HepG2 (cell line): Measurements from ENCODE around the gene PHACTR3. TPM values are rescaled to one million over a fixed set of nuclear protein-coding genes. Genes with fewer than 3 reads are reported as not detected.

ENCODE experiments used
- ATAC-seq: fragments of 200-7000 bp; cut with Tn5 transposase; 3 replicates; pipeline ENCODE4 v1.9.1; 2020; ENCODE audit warnings: mild to moderate bottlenecking, moderate library complexity
- BruUV-seq: library from RNA; stranded (reverse); fragments of 400-500 nt; replicated peaks from 2 replicates; lab custom pipeline; 2021; lab: Mats Ljungman, UMichigan
- CTCF ChIA-PET: fragments of 300-600 bp; formaldehyde crosslinking; extraction: SDS; loops from one replicate; lab custom pipeline; 2021; ENCODE audit warnings: low total read pairs, inconsistent platforms, low intra/inter-chr PET ratio; lab: Yijun Ruan, JAX
- POLR2A ChIA-PET: fragments of 350-600 bp; sonication (Branson Sonifier 250); formaldehyde crosslinking; loops from one replicate; lab custom pipeline; 2020; ENCODE audit warnings: antibody characterized with exemption, inconsistent platforms; lab: Yijun Ruan, JAX
- DNase-seq: peaks from one replicate; pipeline ENCODE4 v3.0.0-alpha.2; 2015; ENCODE audit warnings: low spot score
- FAIRE-seq: peaks from 3 replicates; lab custom pipeline; 2011; peaks lifted over from hg19 to GRCh38; lab: Jason Lieb, UNC
- H2AFZ ChIP-seq: one replicate; pipeline ENCODE4 v1.6.1; 2011; ENCODE audit warnings: low read length, inconsistent platforms
- H3K27ac ChIP-seq: fragments of 300-600 bp; 3 replicates; pipeline ENCODE4 v1.8.0; 2011; ENCODE audit warnings: mixed run types, mild to moderate bottlenecking, mixed read lengths, low read length, inconsistent platforms; ENCODE audit not compliant: insufficient read depth; ENCODE audit errors: extremely low read length
- H3K27me3 ChIP-seq, 2 experiments: fragments of 200-600 bp in 1 of 2; 2 replicates in 1 of 2; 3 replicates in 1 of 2; pipeline versions ENCODE4 v1.6.0 to v1.8.0; 2011; ENCODE audit warnings: low read length in 2 of 2, mild to moderate bottlenecking in 2 of 2, moderate library complexity in 2 of 2, inconsistent platforms in 1 of 2; ENCODE audit not compliant: insufficient read depth in 2 of 2, control insufficient read depth in 1 of 2
- H3K36me3 ChIP-seq, 2 experiments: fragments of 200-600 bp in 1 of 2; replicated peaks in 1 of 2; 2 replicates in 1 of 2; 3 replicates in 1 of 2; pipeline versions ENCODE4 v1.5.1 to v1.8.0; 2011; ENCODE audit warnings: low read length in 2 of 2, inconsistent platforms in 1 of 2; ENCODE audit not compliant: insufficient read depth in 2 of 2, control insufficient read depth in 1 of 2
- H3K4me1 ChIP-seq: 2 replicates; pipeline ENCODE4 v1.5.1; 2012; ENCODE audit warnings: low read length, inconsistent platforms; ENCODE audit not compliant: insufficient read depth
- H3K4me2 ChIP-seq: 2 replicates; pipeline ENCODE4 v1.6.0; 2011; ENCODE audit warnings: low read depth, low read length, inconsistent platforms
- H3K4me3 ChIP-seq, 3 experiments: fragments of 200-600 bp in 1 of 3; sonication (generic), shearing (Covaris generic) in 1 of 3; replicated peaks in 1 of 3; 2 replicates each; pipeline ENCODE4 v1.5.1; 2011 to 2016; ENCODE audit warnings: low read length in 3 of 3, inconsistent platforms in 2 of 3, low read depth in 2 of 3, mild to moderate bottlenecking in 2 of 3, control low read depth in 1 of 3, mixed read lengths in 1 of 3; ENCODE audit not compliant: insufficient read depth in 1 of 3
- H3K79me2 ChIP-seq: one replicate; pipeline ENCODE4 v1.6.1; 2011; ENCODE audit warnings: low read length, inconsistent platforms; ENCODE audit not compliant: insufficient read depth
- H3K9ac ChIP-seq: 2 replicates; pipeline ENCODE4 v1.6.0; 2011; ENCODE audit warnings: mild to moderate bottlenecking, low read depth, low read length, inconsistent platforms; ENCODE audit not compliant: insufficient read depth
- H3K9me3 ChIP-seq: 2 replicates; pipeline ENCODE4 v1.5.1; 2012; ENCODE audit warnings: mild to moderate bottlenecking, low read length
- H4K20me1 ChIP-seq: 2 replicates; pipeline ENCODE4 v1.6.0; 2011; ENCODE audit warnings: inconsistent platforms, mild to moderate bottlenecking, low read length, moderate library complexity; ENCODE audit not compliant: insufficient read depth
- DMAP1 ChIP-seq: IDR thresholded peaks from 2 replicates; pipeline ENCODE4 v1.6.1; 2016
- FOXK1 ChIP-seq: sonication (generic); formaldehyde crosslinking; IDR thresholded peaks from 2 replicates; pipeline ENCODE4 v1.4.0; 2020; ENCODE audit warnings: low read depth, missing genetic modification reagents, borderline replicate concordance
- NFE2 ChIP-seq: sonication (generic); formaldehyde crosslinking; IDR thresholded peaks from 2 replicates; pipeline ENCODE4 v1.4.0; 2020; ENCODE audit warnings: missing genetic modification reagents
- TCF7 ChIP-seq: sonication (generic); IDR thresholded peaks from 2 replicates; pipeline ENCODE4 v1.6.1; 2016; ENCODE audit warnings: antibody characterized with exemption, low read depth
- THYN1 ChIP-seq: sonication (generic); formaldehyde crosslinking; IDR thresholded peaks from 2 replicates; pipeline ENCODE4 v1.8.1; 2023; ENCODE audit warnings: low read depth, mild to moderate bottlenecking, moderate library complexity, missing genetic modification reagents, borderline replicate concordance
- ZFP82 ChIP-seq: sonication (generic); formaldehyde crosslinking; IDR thresholded peaks from 2 replicates; pipeline ENCODE4 v1.5.1; 2020; ENCODE audit warnings: mild to moderate bottlenecking, missing genetic modification reagents, borderline replicate concordance
- ZMYM4 ChIP-seq: sonication (generic); formaldehyde crosslinking; IDR thresholded peaks from 2 replicates; pipeline ENCODE4 v1.8.1; 2023; ENCODE audit warnings: mild to moderate bottlenecking, missing genetic modification reagents
- ZSCAN12 ChIP-seq: sonication (generic); formaldehyde crosslinking; IDR thresholded peaks from 2 replicates; pipeline ENCODE4 v1.9.0; 2021; ENCODE audit warnings: mild to moderate bottlenecking, missing genetic modification reagents
- WGBS: methylation state at CpG from one replicate; pipeline ENCODE4 v1.1.6; 2017; ENCODE audit warnings: low lambda C conversion rate; 5-methylcytosine and 5-hydroxymethylcytosine counted together
- in situ Hi-C: cut with HindIII; loops from 2 replicates; pipeline ENCODE4 v1.10.0; 2017; ENCODE audit warnings: low pct_unique_long_range_greater_than_20kb; ENCODE audit not compliant: extremely low pct_ligation_motif_present
- intact Hi-C: fragments of 100-400 bp; cut with micrococcal nuclease; formaldehyde crosslinking; loops from one replicate; pipeline ENCODE4 v1.10.0; 2022; ENCODE audit not compliant: unreplicated experiment
- polyA plus RNA-seq, 8 experiments: library from polyadenylated mRNA; depleted of rRNA in 3 of 8; stranded (reverse) in 7 of 8; unstranded in 1 of 8; fragments of >200 nt; fragmentation: Illumina TruSeq in 4 of 8; extraction: Trizol in 4 of 8; gene quantifications; 2 replicates each; pipeline versions ENCODE4 v1.2.1 to v1.2.3, GENCODE V29; 2011 to 2016; ENCODE audit warnings: low read depth in 4 of 8, missing spikeins in 1 of 8, mixed read lengths in 1 of 8; ENCODE audit not compliant: insufficient read depth in 1 of 8
- total RNA-seq, 5 experiments: library from RNA; depleted of rRNA; stranded (reverse); fragments of >200 nt; fragmentation: Illumina TruSeq; extraction: Trizol; gene quantifications; 2 replicates each; pipeline ENCODE4 v1.2.3, GENCODE V29; 2016; ENCODE audit warnings: low read depth in 1 of 5
- TF ChIP-seq, protein P1 (sequence below): sonication (generic); formaldehyde crosslinking; IDR thresholded peaks from 2 replicates; pipeline ENCODE4 v1.4.0; 2020; ENCODE audit warnings: missing genetic modification reagents, borderline replicate concordance
- TF ChIP-seq, protein P2 (sequence below): sonication (generic); formaldehyde crosslinking; IDR thresholded peaks from 2 replicates; pipeline ENCODE4 v1.5.0; 2020; ENCODE audit warnings: mild to moderate bottlenecking, missing genetic modification reagents
- TF ChIP-seq, protein P3 (sequence below): sonication (generic); formaldehyde crosslinking; IDR thresholded peaks from 2 replicates; pipeline ENCODE4 v1.9.0; 2021; ENCODE audit warnings: mild to moderate bottlenecking, missing genetic modification reagents

Gene PHACTR3
- total and polyA plus RNA-seq, 2 of the 13 experiments (the other 11 are each of a cell fraction or from before 2014, with no cell fraction given): not detected

DNA sequence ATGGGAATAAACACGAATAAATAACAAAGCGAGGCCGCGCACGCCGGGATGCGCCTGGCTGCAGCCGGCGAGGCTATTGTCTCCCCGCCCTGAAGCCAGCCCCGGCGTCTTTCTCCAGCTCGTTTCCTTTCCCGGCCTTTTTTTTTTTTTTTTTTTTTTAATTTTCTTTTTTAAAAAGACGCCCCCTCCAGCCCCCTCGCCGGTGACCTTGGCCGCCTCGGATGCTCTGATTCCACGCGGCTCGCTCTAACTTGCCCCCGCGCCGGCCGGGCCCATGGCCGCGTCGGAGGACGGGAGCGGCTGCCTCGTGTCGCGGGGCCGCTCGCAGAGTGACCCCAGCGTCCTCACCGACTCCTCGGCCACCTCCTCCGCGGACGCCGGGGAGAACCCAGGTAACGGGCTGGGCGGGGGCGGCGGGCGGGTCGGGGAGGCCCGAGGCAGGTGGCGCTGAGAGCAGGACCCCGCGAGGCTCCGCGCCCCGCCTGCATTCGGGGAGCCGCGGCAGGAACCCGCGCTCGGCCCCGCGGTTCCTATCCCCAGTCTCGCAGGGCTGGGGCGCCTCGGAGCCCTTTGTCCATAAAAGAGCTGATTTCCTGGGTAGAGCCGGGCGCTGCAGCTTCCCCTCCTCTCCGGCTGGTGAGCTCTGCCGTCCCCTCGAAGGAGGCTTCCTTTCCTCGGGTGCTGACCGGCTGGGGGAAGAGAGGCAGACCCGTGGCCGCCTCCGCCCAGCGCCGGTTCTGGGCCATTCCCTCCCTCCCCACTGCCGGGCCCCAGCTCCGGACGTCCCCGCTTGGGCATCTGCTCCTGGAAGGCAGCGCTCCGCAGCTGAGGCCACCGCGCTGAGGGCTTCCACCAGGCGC lies 631 bp downstream of the PHACTR3 start:
- Histone ChIP-seq H3K79me2 (no peaks in the 10 kb centered on the region), H3K4me1 (no peaks in the 10 kb centered on the region), H3K9me3 (no peaks in the 10 kb centered on the region), H2AFZ (no peak overlapping the region), H3K4me3 (no peak overlapping the region), H3K9ac (no peak overlapping the region), H3K27ac (no peak overlapping the region), H3K27me3 (peaks cover 3 to 62% of the 10 kb centered on the region in 2 experiments), H3K36me3 (no peaks in the 10 kb centered on the region), H3K4me2 (no peak overlapping the region), H4K20me1 (0 out of 2 replicates have a peak, but pooled peaks cover 2% of the 10 kb centered on the region)
- intact Hi-C loops: no loop called here
- no peak for FAIRE-seq
- POLR2A ChIA-PET: no interaction called here
- DNase-seq: no peak
- CTCF ChIA-PET: no interaction called here
- no TSS peak for BruUV-seq
- ATAC-seq: no peak; the same call in 2 of the 3 replicates
- in situ Hi-C loops: no loop called here
- 43% methylated on average over 66 of the region's 88 CpGs for WGBS
- TF ChIP-seq, protein P1, sequence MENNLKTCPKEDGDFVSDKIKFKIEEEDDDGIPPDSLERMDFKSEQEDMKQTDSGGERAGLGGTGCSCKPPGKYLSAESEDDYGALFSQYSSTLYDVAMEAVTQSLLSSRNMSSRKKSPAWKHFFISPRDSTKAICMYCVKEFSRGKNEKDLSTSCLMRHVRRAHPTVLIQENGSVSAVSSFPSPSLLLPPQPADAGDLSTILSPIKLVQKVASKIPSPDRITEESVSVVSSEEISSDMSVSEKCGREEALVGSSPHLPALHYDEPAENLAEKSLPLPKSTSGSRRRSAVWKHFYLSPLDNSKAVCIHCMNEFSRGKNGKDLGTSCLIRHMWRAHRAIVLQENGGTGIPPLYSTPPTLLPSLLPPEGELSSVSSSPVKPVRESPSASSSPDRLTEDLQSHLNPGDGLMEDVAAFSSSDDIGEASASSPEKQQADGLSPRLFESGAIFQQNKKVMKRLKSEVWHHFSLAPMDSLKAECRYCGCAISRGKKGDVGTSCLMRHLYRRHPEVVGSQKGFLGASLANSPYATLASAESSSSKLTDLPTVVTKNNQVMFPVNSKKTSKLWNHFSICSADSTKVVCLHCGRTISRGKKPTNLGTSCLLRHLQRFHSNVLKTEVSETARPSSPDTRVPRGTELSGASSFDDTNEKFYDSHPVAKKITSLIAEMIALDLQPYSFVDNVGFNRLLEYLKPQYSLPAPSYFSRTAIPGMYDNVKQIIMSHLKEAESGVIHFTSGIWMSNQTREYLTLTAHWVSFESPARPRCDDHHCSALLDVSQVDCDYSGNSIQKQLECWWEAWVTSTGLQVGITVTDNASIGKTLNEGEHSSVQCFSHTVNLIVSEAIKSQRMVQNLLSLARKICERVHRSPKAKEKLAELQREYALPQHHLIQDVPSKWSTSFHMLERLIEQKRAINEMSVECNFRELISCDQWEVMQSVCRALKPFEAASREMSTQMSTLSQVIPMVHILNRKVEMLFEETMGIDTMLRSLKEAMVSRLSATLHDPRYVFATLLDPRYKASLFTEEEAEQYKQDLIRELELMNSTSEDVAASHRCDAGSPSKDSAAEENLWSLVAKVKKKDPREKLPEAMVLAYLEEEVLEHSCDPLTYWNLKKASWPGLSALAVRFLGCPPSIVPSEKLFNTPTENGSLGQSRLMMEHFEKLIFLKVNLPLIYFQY (CRISPR knock-in tag): no peak
- TF ChIP-seq ZMYM4: no peak
- TF ChIP-seq THYN1 (CRISPR knock-in tag): no peak
- TF ChIP-seq ZFP82 (CRISPR knock-in tag): no peak
- TF ChIP-seq, protein P2, sequence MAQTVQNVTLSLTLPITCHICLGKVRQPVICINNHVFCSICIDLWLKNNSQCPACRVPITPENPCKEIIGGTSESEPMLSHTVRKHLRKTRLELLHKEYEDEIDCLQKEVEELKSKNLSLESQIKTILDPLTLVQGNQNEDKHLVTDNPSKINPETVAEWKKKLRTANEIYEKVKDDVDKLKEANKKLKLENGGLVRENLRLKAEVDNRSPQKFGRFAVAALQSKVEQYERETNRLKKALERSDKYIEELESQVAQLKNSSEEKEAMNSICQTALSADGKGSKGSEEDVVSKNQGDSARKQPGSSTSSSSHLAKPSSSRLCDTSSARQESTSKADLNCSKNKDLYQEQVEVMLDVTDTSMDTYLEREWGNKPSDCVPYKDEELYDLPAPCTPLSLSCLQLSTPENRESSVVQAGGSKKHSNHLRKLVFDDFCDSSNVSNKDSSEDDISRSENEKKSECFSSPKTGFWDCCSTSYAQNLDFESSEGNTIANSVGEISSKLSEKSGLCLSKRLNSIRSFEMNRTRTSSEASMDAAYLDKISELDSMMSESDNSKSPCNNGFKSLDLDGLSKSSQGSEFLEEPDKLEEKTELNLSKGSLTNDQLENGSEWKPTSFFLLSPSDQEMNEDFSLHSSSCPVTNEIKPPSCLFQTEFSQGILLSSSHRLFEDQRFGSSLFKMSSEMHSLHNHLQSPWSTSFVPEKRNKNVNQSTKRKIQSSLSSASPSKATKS (CRISPR knock-in tag): no peak
- no peak for TF ChIP-seq NFE2 (CRISPR knock-in tag)
- TF ChIP-seq DMAP1: no peak
- no peak for TF ChIP-seq ZSCAN12 (CRISPR knock-in tag)
- TF ChIP-seq TCF7: no peak
- TF ChIP-seq FOXK1 (CRISPR knock-in tag): no peak
- TF ChIP-seq, protein P3, sequence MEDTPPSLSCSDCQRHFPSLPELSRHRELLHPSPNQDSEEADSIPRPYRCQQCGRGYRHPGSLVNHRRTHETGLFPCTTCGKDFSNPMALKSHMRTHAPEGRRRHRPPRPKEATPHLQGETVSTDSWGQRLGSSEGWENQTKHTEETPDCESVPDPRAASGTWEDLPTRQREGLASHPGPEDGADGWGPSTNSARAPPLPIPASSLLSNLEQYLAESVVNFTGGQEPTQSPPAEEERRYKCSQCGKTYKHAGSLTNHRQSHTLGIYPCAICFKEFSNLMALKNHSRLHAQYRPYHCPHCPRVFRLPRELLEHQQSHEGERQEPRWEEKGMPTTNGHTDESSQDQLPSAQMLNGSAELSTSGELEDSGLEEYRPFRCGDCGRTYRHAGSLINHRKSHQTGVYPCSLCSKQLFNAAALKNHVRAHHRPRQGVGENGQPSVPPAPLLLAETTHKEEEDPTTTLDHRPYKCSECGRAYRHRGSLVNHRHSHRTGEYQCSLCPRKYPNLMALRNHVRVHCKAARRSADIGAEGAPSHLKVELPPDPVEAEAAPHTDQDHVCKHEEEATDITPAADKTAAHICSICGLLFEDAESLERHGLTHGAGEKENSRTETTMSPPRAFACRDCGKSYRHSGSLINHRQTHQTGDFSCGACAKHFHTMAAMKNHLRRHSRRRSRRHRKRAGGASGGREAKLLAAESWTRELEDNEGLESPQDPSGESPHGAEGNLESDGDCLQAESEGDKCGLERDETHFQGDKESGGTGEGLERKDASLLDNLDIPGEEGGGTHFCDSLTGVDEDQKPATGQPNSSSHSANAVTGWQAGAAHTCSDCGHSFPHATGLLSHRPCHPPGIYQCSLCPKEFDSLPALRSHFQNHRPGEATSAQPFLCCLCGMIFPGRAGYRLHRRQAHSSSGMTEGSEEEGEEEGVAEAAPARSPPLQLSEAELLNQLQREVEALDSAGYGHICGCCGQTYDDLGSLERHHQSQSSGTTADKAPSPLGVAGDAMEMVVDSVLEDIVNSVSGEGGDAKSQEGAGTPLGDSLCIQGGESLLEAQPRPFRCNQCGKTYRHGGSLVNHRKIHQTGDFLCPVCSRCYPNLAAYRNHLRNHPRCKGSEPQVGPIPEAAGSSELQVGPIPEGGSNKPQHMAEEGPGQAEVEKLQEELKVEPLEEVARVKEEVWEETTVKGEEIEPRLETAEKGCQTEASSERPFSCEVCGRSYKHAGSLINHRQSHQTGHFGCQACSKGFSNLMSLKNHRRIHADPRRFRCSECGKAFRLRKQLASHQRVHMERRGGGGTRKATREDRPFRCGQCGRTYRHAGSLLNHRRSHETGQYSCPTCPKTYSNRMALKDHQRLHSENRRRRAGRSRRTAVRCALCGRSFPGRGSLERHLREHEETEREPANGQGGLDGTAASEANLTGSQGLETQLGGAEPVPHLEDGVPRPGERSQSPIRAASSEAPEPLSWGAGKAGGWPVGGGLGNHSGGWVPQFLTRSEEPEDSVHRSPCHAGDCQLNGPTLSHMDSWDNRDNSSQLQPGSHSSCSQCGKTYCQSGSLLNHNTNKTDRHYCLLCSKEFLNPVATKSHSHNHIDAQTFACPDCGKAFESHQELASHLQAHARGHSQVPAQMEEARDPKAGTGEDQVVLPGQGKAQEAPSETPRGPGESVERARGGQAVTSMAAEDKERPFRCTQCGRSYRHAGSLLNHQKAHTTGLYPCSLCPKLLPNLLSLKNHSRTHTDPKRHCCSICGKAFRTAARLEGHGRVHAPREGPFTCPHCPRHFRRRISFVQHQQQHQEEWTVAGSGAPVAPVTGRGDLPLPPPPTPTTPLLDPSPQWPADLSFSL: no peak
